DOHH2 (cell line): ENCODE measurements around the gene SP7.

Experiments used
- EZH2phosphoT487 ChIP-seq: fragments of 200-600 bp; sonication (generic); IDR thresholded peaks from 2 replicates; pipeline ENCODE4 v1.6.1; 2017; ENCODE audit warnings: borderline replicate concordance, mild to moderate bottlenecking, antibody characterized with exemption, low read length, moderate library complexity, mixed read lengths
- TF ChIP-seq, protein P1 (sequence below): fragments of 200-600 bp; sonication (generic); IDR thresholded peaks from one replicate; pipeline ENCODE4 v1.5.1; 2014; ENCODE audit warnings: antibody characterized with exemption, mild to moderate bottlenecking, low read depth, low read length; ENCODE audit not compliant: poor library complexity, severe bottlenecking

DNA sequence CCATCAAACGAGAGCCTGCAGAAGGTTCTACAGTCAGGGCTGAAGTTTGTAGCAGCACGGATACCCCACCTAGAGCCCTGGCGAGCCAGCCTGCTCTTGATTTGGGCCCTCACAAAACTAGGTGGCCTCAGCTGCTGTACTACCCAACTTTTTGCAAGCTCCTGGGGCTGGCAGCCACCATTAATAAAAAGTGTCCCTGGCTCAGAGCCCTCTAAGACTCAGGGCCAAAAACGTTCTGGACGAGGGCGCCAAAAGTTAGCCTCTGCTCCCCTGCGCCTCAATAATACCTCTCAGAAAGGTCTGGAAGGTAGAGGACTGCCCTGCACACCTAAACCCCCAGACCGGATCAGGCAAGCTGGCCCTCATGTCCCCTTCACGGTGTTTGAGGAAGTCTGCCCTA is 49.7 kb downstream of the SP7 start:
- TF ChIP-seq, protein P1, sequence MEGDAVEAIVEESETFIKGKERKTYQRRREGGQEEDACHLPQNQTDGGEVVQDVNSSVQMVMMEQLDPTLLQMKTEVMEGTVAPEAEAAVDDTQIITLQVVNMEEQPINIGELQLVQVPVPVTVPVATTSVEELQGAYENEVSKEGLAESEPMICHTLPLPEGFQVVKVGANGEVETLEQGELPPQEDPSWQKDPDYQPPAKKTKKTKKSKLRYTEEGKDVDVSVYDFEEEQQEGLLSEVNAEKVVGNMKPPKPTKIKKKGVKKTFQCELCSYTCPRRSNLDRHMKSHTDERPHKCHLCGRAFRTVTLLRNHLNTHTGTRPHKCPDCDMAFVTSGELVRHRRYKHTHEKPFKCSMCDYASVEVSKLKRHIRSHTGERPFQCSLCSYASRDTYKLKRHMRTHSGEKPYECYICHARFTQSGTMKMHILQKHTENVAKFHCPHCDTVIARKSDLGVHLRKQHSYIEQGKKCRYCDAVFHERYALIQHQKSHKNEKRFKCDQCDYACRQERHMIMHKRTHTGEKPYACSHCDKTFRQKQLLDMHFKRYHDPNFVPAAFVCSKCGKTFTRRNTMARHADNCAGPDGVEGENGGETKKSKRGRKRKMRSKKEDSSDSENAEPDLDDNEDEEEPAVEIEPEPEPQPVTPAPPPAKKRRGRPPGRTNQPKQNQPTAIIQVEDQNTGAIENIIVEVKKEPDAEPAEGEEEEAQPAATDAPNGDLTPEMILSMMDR = no peak
- no peak for TF ChIP-seq EZH2phosphoT487
